Endothelial cell of hepatic sinusoid (primary cell): Measurements from ENCODE around the gene UPF3A.
"Not testable (repeated sequence)": the region's sequence is repeated elsewhere in the genome, so short reads cannot be mapped to it uniquely, and the experiment has no call there.

Source experiments
- in situ Hi-C: cut with HindIII; loops from 2 replicates; pipeline ENCODE4 v1.10.0; 2017; ENCODE audit warnings: low sequenced_read_pairs

UPF3A gene, protein sequence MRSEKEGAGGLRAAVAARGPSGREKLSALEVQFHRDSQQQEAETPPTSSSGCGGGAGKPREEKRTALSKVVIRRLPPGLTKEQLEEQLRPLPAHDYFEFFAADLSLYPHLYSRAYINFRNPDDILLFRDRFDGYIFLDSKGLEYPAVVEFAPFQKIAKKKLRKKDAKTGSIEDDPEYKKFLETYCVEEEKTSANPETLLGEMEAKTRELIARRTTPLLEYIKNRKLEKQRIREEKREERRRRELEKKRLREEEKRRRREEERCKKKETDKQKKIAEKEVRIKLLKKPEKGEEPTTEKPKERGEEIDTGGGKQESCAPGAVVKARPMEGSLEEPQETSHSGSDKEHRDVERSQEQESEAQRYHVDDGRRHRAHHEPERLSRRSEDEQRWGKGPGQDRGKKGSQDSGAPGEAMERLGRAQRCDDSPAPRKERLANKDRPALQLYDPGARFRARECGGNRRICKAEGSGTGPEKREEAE

DNA sequence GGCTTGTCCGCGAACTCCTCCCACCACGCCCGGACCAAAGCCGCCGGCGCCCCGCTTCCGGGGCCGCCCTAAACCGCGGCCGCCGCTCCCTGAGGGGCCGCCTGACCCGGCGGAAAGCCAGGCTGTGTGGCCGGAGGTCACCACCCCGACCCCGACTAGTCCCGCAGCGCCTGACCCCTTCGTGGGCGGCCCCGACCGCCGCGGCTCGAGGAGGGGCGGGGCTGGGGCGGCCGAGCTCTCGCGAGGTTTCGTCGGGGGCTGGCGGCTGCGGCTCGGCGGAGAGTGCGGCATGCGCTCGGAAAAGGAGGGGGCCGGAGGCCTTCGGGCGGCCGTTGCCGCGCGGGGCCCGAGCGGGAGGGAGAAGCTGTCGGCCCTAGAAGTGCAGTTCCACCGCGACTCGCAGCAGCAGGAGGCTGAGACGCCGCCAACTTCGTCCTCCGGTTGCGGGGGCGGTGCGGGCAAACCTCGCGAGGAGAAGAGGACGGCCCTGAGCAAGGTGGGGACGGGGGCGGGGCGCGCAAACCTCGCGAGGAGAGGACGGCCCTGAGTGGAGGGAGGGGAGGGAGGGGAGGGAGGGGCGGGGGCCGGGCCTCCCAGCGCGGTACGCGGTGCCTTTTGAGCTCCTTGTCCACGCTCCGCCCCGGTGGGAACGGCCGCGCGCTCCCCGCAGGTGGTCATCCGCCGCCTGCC, at the start of gene UPF3A:
TSS of gene UPF3A (plus strand) at position 251 of the 690 bp plus-strand sequence. CDS start at position 290, 39 bp downstream.
- in situ Hi-C loops: no loop called here

DNA sequence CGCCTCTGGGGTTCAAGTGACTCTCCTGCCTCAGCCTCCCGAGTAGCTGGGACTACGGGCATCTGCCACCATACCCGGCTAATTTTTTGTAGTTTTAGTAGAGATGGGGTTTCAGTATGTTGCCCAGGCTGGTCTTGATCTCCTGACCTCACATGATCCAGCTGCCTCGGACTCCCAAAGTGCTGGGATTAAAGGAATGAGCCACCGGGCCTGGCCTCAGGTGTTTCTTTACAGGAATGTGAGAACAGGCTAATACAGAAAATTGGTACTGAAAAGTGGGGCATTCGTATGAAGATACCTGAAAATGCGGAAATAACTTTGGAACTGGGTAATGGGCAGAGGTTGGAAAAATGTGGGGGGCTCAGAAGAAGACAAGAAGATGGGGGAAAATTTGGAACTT, 49.5 kb upstream of the UPF3A start:
- in situ Hi-C loops: no loop called here

DNA sequence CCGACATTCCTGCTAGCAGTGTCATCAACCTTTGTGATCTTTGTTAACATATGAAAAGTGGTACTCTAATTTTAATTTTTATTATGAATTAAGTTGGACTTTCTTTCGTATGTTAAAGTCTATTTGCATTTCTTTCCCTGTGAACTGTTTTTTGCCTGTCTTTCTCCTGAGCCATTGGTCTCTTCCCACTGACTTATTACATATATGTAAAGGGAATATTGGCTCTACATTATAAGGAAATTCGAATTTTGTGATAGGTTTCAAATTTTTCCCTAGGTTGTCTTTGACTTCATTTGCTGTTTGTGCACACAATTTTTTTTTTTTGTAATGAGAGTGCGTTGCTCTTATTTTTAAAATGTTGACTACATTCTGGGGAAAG, 47.1 kb upstream of the UPF3A start:
- in situ Hi-C loops: no loop called here

DNA sequence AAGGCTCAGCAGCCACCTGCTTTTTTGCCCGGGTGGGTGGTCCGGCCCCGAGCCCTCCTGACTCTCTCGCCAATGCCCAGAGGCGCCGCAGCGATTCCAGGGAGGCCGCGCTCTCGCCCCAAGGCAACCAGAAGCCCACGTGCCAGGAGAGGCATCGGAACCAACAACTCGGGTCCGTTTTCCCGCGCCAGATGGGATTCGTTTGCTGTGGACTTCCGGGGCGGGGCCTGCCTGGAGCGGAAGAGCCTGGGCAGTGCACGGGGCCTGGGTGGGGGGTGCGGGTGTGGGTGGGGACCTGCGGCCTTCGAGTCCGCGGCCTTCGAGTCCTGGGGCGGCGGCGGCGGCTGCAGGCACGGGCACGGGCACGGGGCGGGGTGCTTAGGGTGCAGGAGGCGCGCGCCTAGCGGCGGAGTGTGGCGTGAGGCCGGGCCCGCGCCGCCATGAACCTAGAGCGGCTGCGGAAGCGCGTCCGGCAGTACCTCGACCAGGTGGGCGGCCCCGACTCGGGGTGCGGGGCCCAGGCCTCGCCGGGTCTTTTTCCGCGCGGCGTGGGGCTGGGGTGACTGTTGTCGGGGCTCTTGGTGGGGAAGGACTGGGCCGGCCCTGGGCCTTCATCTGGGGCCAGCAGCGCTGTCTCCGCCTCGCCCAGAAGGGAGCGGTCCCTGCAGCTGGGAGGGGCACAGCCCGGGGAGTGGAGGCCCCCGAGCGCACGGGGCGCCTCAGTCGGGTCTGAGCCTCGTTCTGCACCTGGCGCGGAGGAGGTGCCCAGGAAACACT, 46.6 kb upstream of the UPF3A start, which contains the start of gene CDC16:
TSS of gene CDC16 (plus strand) at position 253 of the 777 bp plus-strand sequence. CDS start at position 441, 188 bp downstream.
- in situ Hi-C loops: no loop called here

DNA sequence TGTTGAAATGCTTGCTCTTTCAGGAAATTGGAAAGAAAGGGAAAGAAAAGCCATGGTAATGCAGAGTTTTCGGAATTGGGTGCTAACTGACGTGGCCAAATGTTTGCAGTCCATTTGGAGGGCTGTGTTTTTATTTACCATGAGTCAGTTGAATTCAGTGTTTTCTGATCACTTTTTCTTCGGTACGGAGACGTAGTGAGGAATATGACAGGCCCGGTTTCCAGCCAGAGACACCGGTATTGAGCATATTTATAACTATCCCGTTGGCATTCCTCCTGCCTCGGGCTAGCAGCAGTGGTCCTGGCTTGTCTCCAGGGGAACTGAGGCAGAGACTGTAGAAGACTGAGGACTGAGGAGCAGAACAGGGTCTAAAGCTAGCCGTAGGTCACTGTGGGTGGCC, 45.7 kb upstream of the UPF3A start:
- in situ Hi-C loops: no loop called here

DNA sequence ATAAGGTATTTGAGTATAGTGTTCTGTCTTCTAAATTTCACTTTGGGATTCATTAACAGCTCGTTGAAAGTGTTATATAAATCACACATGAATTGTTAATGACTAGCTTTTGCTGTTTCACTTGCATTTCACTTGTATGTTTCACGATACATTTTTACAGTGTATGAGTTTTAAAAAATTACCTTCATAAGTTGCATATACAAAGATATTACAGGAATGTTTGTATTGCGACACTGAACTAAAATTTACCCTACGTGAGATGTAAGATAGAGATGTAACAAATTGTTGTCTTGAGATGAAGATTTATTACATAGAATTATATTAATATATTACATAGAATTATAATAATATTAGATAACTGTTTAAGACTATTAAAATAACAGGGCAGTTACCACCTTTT, 45.2 kb upstream of the UPF3A start:
- in situ Hi-C loops: no loop called here

DNA sequence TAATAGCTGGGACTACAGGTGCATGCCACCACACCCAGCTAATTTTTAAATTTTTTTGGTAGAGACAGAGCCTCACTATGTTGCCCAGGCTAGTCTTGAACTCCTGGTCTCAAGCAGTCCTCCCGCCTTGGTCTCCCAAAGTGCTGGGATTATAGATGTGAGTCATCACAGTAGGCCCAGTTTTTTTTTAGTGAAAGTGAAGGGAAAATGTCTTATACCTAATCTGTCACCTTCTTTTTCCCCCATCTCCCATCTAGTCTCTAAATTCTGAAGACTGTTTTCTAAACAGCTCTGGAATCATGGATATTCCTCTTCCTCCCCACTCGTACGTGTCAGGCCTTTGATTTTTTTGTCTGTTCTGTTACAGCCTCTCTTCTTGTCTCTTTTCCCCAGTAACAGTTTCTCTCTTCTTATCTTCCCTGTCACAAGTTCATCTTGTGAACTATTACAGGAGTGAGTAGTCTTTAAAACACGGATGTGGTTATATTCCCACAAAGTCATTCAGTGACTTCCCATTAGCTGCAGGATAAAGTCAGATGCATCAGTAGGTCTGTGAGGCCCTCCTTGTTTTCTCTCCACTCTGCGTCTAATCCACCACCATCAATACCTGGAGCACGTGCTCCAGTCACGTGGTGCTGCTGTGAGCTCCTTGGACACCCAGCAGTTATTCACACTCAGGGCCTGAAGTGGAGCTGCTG, 43.8 kb upstream of the UPF3A start:
- in situ Hi-C loops: no loop called here

DNA sequence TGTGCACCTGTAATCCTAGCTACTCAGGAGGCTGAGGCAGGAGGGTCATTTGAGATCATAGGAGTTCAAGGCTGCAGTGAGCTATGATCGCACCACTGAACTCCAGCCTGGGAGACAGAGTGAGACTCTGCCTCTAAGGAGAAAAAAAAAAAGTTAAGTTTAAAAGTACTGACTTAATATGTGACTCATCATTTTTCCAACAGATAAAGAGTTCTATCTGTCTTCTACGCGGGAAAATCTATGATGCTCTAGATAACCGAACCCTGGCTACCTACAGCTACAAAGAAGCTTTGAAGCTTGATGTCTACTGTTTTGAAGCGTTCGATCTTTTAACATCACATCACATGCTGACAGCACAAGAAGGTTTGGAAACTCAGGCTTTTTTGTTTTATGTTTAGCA, 39.5 kb upstream of the UPF3A start:
- in situ Hi-C loops: loop anchor here (5.0 kb wide), 1 partner anchor 35 kb away; no protein-coding TSS in a partner anchor

DNA sequence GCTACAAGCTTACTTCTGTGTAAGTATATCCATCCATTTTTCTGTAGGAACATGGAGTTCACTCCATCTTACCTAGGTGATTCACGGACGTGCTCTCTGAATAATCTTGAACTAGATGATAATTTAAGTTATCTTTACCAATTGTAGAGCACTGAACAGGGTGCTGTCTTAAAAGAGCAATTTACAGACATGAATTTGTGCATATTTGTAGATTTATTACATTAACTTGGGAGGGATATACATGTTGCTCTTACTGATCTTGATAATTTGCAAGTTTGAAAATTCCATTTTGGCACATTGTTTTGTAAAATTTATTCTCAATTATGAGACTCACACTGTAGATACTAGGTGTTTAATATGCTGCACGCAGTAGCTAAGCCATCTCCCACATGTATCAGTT, 37.4 kb upstream of the UPF3A start:
- in situ Hi-C loops: loop anchor here (5.0 kb wide), 1 partner anchor 37 kb away; no protein-coding TSS in a partner anchor

DNA sequence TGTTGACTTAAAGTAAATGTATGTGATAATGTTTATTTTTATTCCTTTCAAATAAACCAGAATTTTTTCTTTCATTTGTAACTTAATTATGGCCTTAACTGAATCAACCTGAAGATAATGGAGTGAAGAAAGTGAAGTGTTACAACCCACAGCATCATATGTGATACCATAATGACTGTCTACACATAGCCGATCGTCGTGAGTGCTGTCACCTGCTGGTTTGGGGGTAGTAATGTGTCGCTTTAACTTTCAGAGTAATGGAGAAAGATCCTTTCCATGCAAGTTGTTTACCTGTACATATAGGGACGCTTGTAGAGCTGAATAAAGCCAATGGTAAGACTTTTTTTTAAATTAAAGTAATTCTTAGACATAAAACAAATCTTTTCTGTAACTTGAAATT, 36.8 kb upstream of the UPF3A start:
- in situ Hi-C loops: loop anchor here (5.0 kb wide), 1 partner anchor 37 kb away; no protein-coding TSS in a partner anchor

DNA sequence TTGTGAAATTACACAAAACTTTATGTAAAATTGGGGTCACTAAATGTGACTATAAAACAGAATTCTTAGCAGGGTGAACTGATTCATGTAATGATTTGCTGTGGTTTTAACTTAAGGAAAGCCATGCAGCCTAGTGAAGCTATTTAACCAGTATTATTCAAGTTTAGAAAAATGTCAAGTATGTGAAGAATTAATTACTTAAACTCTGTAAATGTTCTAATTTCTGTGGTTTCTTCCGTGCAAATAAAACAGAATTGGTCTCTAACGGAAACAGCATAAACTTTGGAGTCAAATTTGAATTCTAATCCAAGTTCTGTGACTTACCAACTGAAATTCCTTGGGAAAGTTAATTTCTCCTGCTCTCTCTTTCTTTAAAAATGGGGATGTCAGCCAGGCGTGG, 33.4 kb upstream of the UPF3A start:
- in situ Hi-C loops: no loop called here

DNA sequence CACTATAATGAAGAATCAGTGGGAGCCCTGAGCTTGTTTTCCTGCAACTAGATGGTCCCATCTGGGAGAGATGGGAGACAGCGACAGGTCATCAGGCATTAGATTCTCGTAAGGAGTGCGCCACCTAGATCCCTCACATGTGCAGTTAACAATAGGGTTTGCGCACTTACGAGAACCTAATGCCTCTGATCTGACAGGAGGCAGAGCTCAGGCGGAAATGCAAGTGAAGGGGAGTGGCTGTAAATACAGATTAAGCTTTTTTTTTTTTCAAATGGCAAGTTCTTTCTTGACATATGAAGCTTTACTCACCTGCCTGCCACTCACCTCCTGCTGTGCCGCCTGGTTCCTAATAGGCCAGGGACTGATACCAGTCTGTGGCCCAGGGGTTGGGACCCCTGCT, 32.3 kb upstream of the UPF3A start:
- in situ Hi-C loops: no loop called here

DNA sequence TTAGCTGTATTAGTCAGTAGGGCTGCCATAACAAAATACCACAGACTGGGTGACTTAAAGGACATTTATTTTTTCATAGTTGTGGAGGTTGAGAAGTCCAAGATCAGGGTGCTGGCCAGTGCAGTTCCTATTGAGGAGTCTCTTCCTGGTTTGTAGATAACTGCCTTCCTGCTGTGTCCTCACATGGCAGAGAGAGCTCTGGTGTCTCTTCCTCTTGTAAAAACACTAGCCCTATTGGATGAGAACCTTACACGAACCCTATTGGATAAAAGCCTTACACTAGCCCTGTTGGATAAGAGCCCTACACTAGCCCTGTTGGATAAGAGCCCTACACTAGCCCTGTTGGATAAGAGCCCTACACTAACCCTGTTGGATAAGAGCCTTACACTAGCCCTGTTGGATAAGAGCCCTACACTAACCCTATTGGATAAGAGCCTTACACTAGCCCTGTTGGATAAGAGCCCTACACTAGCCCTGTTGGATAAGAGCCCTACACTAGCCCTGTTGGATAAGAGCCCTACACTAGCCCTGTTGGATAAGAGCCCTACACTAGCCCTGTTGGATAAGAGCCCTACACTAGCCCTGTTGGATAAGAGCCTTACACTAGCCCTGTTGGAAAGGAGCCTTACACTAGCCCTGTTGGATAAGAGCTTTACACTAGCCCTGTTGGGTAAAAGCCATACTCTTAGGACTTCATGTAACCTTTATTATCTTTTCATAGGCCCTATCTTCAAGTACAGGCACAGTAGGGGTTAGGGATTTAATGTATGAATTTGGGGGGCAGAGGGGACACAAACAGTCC, 29.6 kb upstream of the UPF3A start:
- in situ Hi-C loops: not testable (repeated sequence)

DNA sequence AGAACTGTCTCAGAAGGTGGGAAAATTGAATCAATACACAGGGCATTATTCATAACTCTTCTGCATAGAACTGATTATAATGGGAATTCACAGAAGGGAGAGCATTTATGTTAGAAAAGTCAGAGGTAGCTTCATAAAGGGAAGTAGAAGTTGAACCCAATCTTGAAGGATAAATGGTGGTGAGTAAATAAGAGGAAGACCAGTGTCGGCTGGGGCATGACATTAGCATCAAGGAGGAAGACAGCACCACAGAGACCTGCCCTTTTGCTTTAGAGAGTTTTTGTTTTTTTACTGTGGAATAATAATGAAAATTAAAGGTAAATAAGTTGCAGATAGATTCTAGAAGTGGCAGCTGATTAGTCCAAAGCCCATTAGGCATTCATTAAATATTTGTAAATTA, 24.9 kb upstream of the UPF3A start:
- in situ Hi-C loops: no loop called here

DNA sequence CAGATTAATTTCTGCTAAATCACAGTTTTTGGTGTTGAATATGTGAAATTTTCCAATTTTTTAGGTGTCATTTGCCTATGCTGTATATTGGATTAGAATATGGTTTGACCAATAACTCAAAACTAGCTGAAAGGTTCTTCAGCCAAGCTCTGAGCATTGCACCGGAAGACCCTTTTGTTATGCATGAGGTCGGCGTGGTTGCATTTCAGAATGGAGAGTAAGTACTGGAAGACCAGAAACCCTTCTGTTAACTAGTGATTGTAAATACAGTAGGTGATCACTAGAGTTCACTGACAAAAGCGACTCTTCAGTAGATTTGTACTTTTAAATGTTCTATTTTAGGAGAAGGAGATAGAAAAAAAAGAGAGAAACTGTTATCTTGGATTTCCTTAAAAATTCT, 24.4 kb upstream of the UPF3A start:
- in situ Hi-C loops: no loop called here

DNA sequence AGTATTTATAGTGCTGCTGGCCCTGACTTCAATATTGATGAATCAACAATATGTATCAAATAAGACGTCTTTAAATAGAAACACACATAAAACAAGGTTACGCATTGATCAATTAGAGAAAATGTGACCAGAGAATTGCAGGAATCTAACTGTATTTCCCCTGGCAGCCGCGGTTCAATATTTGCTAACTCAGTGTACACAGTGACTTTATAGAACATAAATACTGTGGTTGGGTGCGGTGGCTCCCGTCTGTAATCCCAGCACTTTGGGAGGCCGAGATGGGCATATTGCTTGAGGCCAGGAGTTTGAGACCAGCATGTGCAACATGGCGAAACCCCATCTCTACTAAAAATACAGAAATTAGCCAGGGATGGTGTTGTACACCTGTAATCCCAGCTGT, 22.8 kb upstream of the UPF3A start:
- in situ Hi-C loops: no loop called here

DNA sequence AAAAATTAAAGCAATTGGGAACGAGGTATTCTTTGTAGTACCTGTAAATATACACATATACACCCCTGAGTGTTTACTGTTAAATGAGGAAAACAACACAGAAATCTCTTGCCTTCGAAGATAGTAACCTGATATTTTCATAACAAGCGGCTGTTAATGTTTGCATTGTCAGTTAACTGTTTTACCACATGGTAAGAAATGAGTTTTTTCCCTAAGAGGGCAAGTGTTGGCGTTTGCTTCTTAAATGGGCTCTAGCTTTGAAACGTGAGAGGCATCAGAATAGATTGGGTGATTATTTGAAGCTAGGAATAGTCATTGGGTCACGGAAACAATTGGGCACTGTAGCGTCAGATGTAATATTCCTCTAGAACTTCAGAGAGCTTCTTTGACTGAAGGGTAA, 22.0 kb upstream of the UPF3A start:
- in situ Hi-C loops: no loop called here

DNA sequence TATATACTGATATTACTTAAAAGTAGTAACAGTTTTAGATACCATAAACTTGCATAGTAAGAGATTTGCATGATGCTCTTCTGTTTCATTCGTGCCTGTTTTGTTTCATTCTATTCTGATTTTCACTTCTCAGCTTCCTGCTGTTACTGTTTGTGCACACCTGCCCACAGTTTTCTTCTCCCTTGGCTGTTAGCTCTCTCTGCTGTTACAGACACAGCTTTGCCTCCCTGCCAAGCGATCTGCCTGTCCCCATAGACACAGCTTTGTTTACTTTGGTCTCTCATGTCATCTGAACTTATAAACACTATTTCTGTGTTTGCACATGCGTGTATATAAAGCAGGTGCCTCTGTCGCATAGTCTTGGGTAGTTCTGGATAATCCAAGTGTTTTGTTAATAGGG, 21.4 kb upstream of the UPF3A start:
- in situ Hi-C loops: no loop called here

DNA sequence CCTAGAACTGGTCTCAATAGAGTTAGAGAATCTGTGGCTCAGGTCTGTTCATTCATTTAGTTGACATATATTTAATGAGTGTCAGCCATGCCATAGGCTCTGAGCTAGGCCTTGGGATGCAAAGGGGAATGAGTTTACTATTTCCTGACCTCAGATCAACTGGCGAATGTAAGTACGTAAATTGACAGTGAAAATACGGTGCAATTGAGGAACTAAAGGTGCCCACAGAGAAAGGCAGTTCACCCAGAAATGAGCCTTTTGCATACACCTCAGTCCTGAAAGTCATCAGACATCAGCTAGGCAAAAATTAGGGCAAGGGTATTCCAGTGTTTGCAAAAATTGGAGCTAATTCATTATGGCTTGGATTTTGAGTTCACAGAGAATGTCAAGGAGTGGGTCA, 20.6 kb upstream of the UPF3A start:
- in situ Hi-C loops: no loop called here
